Stimulated activated CD8-positive, alpha-beta memory T cell treated with anti-CD3 and anti-CD28 coated beads, Interleukin-12 subunit alpha, Interleukin-12 subunit beta, amount 100 ng/mL, for 1 hour (primary cell): Measurements from ENCODE around the gene HDLBP.
A peak's percentile ranks its signal among the peaks of the same experiment; 100 is the strongest.

Experiments
- DNase-seq: peaks from one replicate; pipeline ENCODE4 v3.0.0-alpha.2; 2020; ENCODE audit warnings: low read depth

HDLBP gene

GRCh38 chr2:241275910-241276309 lies 39.6 kb downstream of the HDLBP start:
- DNase-seq: no peak

GRCh38 chr2:241275504-241275903 lies 40.0 kb downstream of the HDLBP start:
- DNase-seq: no peak

GRCh38 chr2:241274127-241274526 lies 41.3 kb downstream of the HDLBP start:
- DNase-seq: no peak

GRCh38 chr2:241273210-241274020 lies 42.1 kb downstream of the HDLBP start:
- DNase-seq: no peak

- DNase-seq: no peak
Measured at GRCh38 chr2:241272303-241273209, 42.9 kb downstream of the HDLBP start.

- DNase-seq: peak; percentile 33
Measured at GRCh38 chr2:241271706-241272302, 43.7 kb downstream of the HDLBP start.

- no peak for DNase-seq
Measured at GRCh38 chr2:241270531-241270930, 44.9 kb downstream of the HDLBP start.

GRCh38 chr2:241269707-241270520 lies 45.6 kb downstream of the HDLBP start:
- DNase-seq: no peak

- DNase-seq: no peak
Measured at GRCh38 chr2:241268716-241269445, 46.6 kb downstream of the HDLBP start.

GRCh38 chr2:241268306-241268705 lies 47.2 kb downstream of the HDLBP start:
- DNase-seq: no peak

- DNase-seq: no peak
Measured at GRCh38 chr2:241267249-241268067, 48.0 kb downstream of the HDLBP start.

GRCh38 chr2:241265506-241265905 lies 50.0 kb downstream of the HDLBP start:
- DNase-seq: no peak

- no peak for DNase-seq
Measured at GRCh38 chr2:241263061-241263460, 52.4 kb downstream of the HDLBP start.

- DNase-seq: no peak
Measured at GRCh38 chr2:241261628-241262027, 53.8 kb downstream of the HDLBP start.

- no peak for DNase-seq
Measured at GRCh38 chr2:241260911-241261310, 54.6 kb downstream of the HDLBP start.

GRCh38 chr2:241258505-241259280 lies 56.8 kb downstream of the HDLBP start:
- DNase-seq: no peak

- no peak for DNase-seq
Measured at GRCh38 chr2:241257419-241258032, 57.9 kb downstream of the HDLBP start.

- no peak for DNase-seq
Measured at GRCh38 chr2:241256168-241256545, 59.3 kb downstream of the HDLBP start.
